ENCODE results near the gene TNFRSF19.
"Not testable (repeated sequence)": the region's sequence is repeated elsewhere in the genome, so short reads cannot be mapped to it uniquely, and the experiment has no call there.

TNFRSF19 gene

DNA sequence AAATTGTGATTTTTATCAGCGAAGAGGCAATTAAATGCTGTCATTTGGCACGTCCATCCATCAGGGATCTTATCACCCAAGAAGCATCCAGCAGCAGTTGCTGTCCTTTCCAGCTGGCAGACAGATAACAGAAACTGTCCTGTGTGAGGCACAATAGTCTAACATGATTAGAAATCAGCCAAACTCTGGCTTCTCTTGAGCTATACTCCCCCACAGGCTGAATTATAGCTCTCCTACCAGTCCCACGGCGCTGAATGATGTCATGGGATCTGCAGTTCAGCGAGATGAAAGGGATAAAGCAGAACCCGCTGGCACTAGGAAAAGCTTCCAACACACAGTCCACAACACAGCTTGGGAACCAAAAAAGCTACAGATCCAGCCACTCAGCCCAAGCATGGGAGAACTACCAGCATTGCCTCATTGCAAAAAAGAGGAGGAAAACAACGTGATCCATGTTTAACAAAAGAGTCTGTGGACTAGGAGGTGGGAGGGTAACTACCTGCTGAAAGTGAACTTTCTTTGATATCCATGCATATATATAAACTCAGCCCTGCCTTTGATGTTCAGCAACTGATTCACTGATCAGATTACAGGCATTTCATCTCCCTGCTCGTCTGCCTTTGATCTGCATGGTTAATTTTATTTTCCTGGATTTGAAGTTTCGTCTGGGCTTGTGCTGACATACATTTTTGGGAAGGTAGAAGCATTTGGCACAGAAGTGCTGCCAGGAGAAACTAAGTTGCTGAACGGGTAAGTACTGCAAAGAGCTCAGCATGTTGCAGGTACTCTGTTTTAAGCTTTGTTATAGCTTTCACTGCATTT, at the start of gene TNFRSF19:
TNFRSF19 (plus strand) TSS at position 314 of the 822 bp plus-strand sequence. CDS start 19,772 bp downstream, outside the sequence.
- peaks cover 4% of the 10 kb centered on the region for H3K27me3 Mint-ChIP-seq (ENCODE audit: low read depth)
- H3K4me1 Mint-ChIP-seq: peaks cover 23% of the 10 kb centered on the region
- no peaks in the 10 kb centered on the region for H3K36me3 Mint-ChIP-seq (ENCODE audit: low read depth)
- TF ChIP-seq, protein P1, sequence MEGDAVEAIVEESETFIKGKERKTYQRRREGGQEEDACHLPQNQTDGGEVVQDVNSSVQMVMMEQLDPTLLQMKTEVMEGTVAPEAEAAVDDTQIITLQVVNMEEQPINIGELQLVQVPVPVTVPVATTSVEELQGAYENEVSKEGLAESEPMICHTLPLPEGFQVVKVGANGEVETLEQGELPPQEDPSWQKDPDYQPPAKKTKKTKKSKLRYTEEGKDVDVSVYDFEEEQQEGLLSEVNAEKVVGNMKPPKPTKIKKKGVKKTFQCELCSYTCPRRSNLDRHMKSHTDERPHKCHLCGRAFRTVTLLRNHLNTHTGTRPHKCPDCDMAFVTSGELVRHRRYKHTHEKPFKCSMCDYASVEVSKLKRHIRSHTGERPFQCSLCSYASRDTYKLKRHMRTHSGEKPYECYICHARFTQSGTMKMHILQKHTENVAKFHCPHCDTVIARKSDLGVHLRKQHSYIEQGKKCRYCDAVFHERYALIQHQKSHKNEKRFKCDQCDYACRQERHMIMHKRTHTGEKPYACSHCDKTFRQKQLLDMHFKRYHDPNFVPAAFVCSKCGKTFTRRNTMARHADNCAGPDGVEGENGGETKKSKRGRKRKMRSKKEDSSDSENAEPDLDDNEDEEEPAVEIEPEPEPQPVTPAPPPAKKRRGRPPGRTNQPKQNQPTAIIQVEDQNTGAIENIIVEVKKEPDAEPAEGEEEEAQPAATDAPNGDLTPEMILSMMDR (IDR thresholded peaks at IDR 0.05; ENCODE audit: unreplicated experiment in 3 of 3): no peak
- H3K27ac Mint-ChIP-seq: peak within 1 kb of the TSS; percentile 88 to 96 (median 93)
- H3K9me3 Mint-ChIP-seq: no peaks in the 10 kb centered on the region
- peak within 1 kb of the TSS; percentile 84 to 87 (median 87) for H3K4me3 Mint-ChIP-seq

- H3K4me1 Mint-ChIP-seq: not testable (repeated sequence)
Observed at GRCh38 chr13:23529926-23530325, 40.3 kb upstream of the TNFRSF19 start.

DNA sequence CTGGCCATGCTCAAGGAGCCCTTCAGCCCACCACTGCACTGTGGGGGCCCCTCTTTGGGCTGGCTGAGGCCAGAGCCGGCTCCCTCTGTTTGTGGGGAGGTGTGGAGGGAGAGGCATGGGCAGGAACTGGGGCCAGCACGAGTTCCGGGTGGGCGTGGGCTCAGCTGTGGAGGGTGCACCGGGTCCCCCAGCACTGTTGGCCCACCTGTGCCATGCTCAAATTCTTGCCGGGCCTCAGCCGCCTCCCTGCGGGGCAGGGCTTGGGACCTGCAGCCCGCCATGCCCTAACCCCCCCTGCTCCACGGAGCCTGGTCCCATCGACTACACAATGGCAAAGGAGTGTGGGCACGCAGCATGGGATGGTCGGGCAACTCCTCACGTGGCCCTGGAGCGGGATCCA, 38.8 kb upstream of the TNFRSF19 start:
- TF ChIP-seq, protein P1 (IDR thresholded peaks at IDR 0.05; ENCODE audit: unreplicated experiment in 3 of 3): no peak
- Mint-ChIP-seq H3K27me3 (ENCODE audit: low read depth) (no peaks in the 10 kb centered on the region), H3K36me3 (ENCODE audit: low read depth) (no peaks in the 10 kb centered on the region), H3K4me3 (no peak overlapping the region), H3K27ac (no peak overlapping the region), H3K9me3 (peaks cover 8% of the 10 kb centered on the region), H3K4me1 (no peaks in the 10 kb centered on the region)

More at GRCh38 chr13:23529926-23530325, 40.3 kb upstream of the TNFRSF19 start:
- peaks cover 15% of the 10 kb centered on the region for H3K9me3 Mint-ChIP-seq
- H3K4me3 Mint-ChIP-seq; H3K36me3 Mint-ChIP-seq (ENCODE audit: low read depth); H3K27ac Mint-ChIP-seq; H3K27me3 Mint-ChIP-seq (ENCODE audit: low read depth): not testable (repeated sequence)

DNA sequence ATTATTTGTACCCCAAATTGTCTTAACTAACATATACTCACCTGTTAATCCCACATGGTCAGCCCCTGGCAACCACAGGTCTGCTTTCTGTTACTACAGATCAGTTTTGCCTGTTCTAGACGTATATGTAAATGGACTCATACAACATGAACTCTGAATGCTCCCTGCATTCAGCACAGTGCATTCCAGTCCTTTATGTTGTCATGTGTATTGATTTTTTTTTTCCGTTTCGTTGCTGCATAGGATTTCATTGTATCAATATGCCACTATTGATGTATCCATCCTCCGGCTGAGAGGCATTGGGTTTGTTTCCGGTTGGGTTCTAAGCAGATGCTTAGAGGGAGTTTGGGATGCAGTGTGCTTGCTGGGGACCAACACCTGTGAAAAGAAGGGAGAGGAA, 36.1 kb upstream of the TNFRSF19 start:
- Mint-ChIP-seq H3K27me3 (ENCODE audit: low read depth) (no peaks in the 10 kb centered on the region), H3K27ac (no peak overlapping the region), H3K36me3 (ENCODE audit: low read depth) (no peaks in the 10 kb centered on the region), H3K4me1 (no peaks in the 10 kb centered on the region), H3K9me3 (peaks cover 12% of the 10 kb centered on the region), H3K4me3 (no peak overlapping the region)
- TF ChIP-seq, protein P1 (IDR thresholded peaks at IDR 0.05; ENCODE audit: unreplicated experiment in 3 of 3): no peak

- H3K4me3 Mint-ChIP-seq: no peak overlapping the region
- peaks cover 4% of the 10 kb centered on the region for H3K36me3 Mint-ChIP-seq (ENCODE audit: low read depth)
- no peaks in the 10 kb centered on the region for H3K4me1 Mint-ChIP-seq
- no peaks in the 10 kb centered on the region for H3K27me3 Mint-ChIP-seq (ENCODE audit: low read depth)
- no peak overlapping the region for H3K27ac Mint-ChIP-seq
- H3K9me3 Mint-ChIP-seq: peaks cover 11% of the 10 kb centered on the region
- TF ChIP-seq, protein P1 (IDR thresholded peaks at IDR 0.05; ENCODE audit: unreplicated experiment in 3 of 3): no peak
Observed at GRCh38 chr13:23541221-23541824, 28.9 kb upstream of the TNFRSF19 start.

DNA sequence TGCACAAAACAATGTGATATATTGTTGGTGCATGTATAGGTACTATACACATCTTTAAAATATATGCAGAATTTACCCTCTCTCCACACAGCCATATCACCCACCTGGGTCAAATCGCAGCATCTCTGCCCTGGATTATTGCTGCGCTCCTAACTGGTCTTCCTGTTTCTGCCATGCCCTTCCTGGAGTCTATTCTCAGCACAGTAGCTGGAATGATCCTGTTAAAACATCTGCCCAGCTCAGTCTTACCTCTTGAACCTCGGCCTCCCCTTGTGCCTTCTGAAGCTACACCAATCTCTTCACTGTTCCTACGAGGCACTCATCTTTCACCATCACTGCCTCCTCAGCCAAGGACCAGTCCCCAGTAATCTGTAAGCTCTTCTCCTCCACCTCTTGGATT, 25.5 kb upstream of the TNFRSF19 start:
- Mint-ChIP-seq H3K27me3 (ENCODE audit: low read depth) (no peaks in the 10 kb centered on the region), H3K9me3 (peaks cover 7% of the 10 kb centered on the region), H3K4me3 (no peak overlapping the region), H3K4me1 (no peaks in the 10 kb centered on the region), H3K36me3 (ENCODE audit: low read depth) (peaks cover 4% of the 10 kb centered on the region), H3K27ac (no peak overlapping the region)
- TF ChIP-seq, protein P1 (IDR thresholded peaks at IDR 0.05; ENCODE audit: unreplicated experiment in 3 of 3): no peak
